Right renal pelvis (tissue), 4 donors: ENCODE measurements around the gene SH3D19. TPM values are rescaled to one million over a fixed set of nuclear protein-coding genes. Genes with fewer than 3 reads are reported as not detected.

Source experiments
- DNase-seq, 4 donors: peaks; one replicate each; pipeline ENCODE4 v3.0.0-alpha.2; 2013; ENCODE audit warnings: low read depth in 4 of 4, low spot score in 3 of 4, missing footprints in 1 of 4
- polyA plus RNA-seq, 4 donors: library from polyadenylated mRNA; unstranded; fragments of 120-200 nt; gene quantifications; one replicate each; pipeline ENCODE4 v1.2.1, GENCODE V29; 2013; ENCODE audit not compliant: insufficient read length in 4 of 4

The SH3D19 gene
- polyA plus RNA-seq, 4 donors, result 27.5 to 32.9 (median 29.4) TPM

- DNase-seq, result no peak
Measured at GRCh38 chr4:151199319-151200190, 125.8 kb downstream of the SH3D19 start.

DNA sequence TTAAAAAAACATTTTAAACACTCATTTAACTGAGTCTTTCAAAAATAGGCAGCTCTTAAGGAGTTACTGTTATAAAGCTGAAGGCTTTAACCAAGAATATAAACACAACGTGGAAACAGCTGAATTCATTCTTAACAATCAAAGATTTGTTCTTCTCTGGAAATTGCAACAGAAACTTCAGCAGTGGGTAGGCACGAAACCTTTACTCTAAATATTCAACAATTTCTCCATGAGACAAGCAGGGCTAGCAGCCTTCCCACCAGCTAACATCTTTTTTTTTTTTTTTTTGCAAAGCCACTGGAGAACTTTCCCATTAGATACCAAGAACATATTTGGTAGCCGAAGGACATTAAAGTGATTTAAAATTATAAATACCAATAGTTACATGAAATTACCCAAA, 126.7 kb downstream of the SH3D19 start:
- no peak for DNase-seq

GRCh38 chr4:151197247-151197646, 128.2 kb downstream of the SH3D19 start:
- no peak for DNase-seq

DNA sequence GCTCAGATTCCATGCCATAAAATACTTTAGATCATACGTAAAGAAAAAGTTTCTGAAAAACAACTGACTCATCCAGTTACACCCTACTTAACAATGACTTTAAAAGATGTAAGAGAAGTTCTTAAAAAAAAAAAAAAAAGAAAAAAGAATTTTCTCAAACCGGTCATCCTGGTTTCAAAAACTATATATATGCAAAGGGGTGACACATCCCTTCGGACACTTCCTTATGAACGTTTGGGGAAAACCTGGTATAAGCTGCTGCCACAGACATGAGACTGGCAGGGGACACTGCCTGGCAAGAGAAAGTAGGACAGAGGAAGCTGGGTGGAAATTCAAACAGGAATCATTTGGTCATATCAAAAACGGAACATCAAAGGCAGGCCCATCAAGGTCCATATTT, 129.6 kb downstream of the SH3D19 start:
- no peak for DNase-seq

- DNase-seq, result no peak
Measured at GRCh38 chr4:151193414-151193813, 132.0 kb downstream of the SH3D19 start.

- DNase-seq, result no peak
Measured at GRCh38 chr4:151192556-151193235, 132.7 kb downstream of the SH3D19 start.

- no peak for DNase-seq
Measured at GRCh38 chr4:151184523-151185458, 140.6 kb downstream of the SH3D19 start.

DNA sequence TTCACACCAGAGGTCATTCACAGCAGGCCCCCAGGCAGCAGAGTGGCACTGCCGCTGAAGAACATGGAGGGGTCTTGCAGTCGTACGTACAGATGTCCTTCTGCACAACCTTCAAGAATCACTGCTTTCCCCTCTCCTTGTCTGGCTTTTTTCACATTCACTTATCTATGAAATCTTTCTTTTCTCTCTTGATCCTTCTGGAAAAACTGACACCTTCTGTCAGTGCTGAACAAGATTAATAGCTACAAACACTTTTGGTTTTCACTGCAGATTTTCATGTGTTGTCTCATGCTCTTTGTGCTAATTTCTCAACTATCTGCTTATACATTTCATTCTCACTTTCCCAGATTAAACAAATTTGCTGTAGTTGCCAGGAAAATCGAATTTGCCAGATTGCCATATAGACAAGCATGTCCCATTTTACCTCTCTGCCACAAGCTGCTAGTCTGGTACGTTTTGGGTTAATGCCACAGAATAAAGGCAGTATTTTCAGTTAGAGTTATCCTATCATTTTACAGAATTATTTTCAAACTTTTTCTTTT, 142.9 kb downstream of the SH3D19 start:
- DNase-seq, result no peak

- no peak for DNase-seq
Measured at GRCh38 chr4:151176685-151177084, 148.7 kb downstream of the SH3D19 start.

GRCh38 chr4:151175754-151176631, 149.4 kb downstream of the SH3D19 start:
- DNase-seq, result no peak

GRCh38 chr4:151175233-151175632, 150.2 kb downstream of the SH3D19 start:
- no peak for DNase-seq

DNA sequence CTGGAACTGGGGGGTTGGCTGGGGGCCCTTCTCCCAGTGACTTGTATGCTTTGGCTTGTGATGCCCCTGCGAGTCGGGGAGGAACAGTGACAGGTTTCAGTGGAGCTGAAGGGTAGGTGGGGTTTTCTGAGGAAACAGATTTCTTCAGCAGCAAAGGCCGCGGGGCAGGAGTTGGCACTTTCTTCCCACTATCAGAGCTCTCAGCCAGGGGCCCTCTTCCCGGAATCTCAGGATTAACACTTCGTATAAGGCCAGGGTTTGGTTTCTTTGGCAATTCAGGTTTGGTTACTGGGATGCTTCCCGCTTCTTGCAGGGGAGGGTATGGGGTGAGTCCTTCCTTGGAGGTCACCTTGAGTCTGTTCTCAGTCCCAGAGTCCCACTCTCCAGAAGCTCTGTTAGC, 150.6 kb downstream of the SH3D19 start:
- no peak for DNase-seq

GRCh38 chr4:151173871-151174270, 151.5 kb downstream of the SH3D19 start:
- no peak for DNase-seq

DNA sequence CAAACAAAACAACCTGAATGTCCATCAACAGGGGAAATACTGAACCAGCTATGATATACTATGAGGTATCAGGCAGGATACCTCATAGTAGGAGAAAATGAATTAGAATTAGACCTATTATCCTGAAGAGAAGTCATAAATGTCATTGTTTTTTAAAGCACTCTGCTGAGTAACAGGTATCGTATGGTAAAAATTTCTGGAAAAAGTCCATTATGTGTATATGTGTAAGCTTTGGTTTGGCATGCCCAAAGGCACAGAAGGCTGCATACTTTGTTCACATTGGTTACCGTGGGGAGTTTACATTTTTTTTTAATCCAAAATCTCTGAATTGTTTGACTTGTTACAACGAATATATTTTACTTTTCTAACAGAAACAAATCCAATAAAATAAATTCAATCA, 155.5 kb downstream of the SH3D19 start:
- DNase-seq, result no peak

DNA sequence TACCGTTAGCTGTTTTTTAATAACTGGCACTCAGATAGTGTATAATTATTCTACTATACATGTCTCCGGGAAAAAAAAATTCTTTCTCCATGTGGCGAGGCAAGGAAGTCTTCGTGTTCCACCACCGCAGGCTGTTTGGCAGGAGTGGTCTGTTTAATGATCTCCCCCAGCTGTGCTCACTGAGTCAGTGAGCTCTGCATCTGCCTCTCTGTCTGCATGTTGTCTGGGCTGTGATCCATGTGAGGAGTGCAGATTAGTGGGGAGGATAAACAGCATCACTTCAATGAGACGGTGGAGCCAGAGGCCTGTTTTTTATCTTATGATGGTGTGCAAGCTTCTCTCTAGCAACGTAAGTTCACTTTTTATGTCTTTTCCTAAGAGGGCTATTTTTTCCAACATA, 156.2 kb downstream of the SH3D19 start:
- DNase-seq, result peak; percentile 15 to 40 (median 32)

DNA sequence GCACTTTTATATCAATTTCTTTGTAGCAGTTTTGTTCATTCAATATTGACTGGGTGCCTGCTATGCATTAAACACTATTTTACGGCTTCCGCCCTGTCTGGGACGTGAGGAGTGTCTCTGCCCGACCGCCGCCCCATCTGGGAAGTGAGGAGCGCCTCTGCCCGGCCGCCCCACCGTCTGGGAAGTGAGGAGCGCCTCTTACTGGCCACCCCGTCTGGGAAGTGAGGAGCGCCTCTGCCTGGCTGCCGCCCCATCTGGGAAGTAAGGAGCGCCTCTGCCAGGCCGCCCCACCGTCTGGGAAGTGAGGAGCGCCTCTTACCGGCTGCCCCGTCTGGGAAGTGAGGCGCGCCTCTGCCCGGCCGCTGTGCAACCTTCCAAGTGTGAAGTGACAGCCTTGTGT, 157.8 kb downstream of the SH3D19 start:
- no peak for DNase-seq

DNA sequence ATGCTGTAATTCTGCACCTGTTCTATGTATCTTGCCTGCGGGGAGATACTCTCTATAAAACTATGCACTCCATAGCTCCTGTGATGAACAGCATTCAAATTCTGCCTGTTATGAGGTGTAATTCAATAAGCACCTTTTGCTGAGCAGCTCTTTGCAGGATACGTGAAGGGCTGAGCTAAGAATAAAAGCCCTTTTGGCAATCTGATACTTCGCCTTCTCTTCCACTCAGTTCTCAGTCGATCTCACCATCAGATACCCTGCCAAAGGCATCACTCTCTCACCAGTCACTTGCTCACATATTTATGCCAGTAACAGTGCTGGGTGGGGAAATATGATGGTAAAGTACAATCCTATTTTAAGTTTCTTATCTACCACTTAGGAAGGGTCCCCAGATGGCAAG, 158.8 kb downstream of the SH3D19 start:
- no peak for DNase-seq

GRCh38 chr4:151165205-151166000, 160.0 kb downstream of the SH3D19 start:
- DNase-seq, result no peak

DNA sequence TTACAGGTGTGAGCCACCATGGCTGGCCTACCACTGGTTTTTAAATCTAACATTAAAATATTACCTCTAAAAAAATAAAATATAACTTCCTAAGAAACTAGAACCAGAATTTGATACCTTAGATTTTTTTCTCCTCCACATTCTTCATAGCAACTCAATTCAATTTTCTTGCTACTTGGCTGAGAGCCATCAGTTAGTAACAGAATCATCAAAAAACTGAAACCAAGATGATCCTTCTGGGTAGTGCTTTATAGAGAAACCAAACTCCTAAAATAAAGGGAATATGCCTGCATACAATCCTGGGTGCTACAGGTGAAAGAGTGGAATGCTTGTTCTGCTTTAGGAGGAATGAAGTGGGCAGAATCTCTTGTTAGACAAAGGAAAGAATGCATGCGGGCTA, 161.6 kb downstream of the SH3D19 start:
- DNase-seq, result no peak
